ENCODE data around the gene CCDC12.
"Not testable (repeated sequence)": the region's sequence is repeated elsewhere in the genome, so short reads cannot be mapped to it uniquely, and the experiment has no call there.

CCDC12 gene

DNA sequence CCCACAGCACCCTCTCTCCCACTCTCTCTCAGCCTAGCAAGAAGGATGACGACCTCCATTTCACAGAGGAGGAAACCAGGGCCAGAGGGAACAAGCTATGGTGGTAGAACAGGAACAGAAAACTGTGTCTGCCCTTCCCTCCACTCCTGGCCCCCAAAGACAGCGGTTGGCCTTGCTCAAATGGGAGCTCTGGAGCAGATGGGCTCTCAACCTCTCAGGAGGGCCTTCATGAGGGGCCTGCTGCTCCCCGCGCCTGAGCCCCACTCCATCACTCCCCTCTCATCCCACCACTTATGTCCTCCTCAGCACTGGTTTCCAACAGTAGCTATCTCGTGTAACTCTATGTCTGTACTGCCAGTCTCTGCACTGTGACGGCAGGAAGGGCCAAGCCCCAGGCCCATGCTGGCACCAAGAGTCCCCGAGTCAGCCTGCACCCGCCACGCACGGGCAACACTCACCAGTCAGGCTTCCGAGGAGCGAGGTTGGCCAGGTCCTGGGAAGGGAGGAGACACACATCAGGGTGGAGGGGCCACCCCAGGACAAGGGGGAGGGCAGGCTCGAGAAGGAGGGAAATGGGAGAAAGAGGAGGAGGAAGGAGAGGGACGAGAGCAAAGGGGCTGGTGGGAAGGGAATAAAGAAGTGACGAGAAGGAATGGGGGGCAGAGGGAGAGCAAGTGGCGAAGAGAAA, 53.5 kb downstream of the CCDC12 start:
- DNase-seq (ENCODE audit: low read depth) = no peak

DNA sequence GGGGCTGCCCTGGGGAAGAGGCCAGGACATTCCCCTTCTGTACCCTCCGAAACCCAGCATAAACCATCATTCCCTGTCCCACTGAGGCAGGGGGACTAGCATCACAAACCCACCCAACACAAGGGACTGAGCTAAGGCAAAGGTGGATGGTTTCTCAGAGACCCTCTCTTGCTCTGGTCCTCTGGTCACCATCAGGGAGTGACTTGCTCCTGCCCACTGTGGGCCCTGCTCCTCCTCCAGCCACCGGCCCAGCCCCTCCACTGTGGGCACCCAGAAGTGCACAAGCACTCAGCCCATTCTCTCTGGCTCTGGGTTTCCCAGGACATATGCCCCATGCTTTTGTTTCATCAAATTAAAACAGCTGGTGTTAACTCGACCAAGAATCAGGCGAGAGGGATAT, 54.1 kb downstream of the CCDC12 start:
- DNase-seq (ENCODE audit: low read depth) = no peak

DNA sequence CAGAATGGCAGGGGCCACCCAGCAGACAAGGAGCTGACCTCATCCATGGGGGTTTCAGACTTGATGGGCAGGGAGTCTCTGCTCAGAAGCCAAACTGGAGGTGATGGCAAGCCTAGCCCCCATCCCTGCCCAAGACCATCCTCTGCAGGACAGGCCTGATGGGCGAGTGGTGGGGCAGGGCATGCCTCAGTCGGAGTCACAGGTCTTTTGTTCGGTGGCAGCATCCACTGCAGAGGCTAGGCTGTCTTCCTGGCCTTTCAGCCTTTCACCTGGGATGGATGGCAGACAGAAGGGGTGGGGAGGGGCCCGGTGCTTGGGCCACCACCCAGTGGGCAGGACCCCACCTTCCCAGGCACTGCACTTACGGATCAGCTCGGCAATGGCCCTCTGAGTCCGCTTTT, 54.7 kb downstream of the CCDC12 start:
- DNase-seq (ENCODE audit: low read depth) = no peak

DNA sequence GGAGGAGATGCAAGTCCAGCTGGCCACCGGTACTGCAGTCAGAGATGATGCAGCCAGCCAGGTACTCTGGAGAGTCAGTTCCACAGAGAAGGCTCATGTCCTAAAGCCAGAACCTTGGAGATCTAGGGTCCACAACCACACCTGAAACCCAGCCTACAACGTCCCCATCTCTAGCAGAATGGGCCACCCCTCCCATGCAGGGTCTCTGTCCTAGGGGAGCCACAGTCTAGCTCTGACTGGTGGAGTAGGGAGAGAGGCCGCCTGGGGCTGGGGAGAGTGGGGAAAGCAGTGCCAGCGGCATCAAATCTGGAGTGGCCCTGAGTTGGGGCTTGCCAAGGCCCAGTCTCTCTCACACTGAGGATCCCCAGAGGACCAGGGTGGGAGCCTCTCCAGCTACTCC, 55.5 kb downstream of the CCDC12 start:
- no peak for DNase-seq (ENCODE audit: low read depth)

DNA sequence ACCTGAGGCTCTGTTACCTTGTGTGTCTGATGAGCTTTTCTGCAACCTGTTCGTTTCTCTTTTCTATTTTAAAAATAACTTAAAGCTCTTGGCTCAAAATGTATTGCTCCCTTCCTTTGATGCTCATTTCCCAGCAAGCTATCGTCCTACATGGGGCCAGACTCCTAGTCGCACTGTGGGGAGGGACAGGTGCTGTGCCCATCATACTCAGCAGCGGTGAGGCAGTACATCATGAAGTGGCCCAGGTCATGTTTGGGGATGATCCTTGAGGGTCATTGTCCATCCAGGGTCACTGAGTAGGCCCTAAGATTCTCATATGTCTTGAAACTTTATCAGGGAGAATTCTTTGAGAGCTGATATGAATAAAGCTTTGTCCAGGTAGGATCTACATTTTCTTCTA, 57.9 kb downstream of the CCDC12 start:
- DNase-seq (ENCODE audit: low read depth) = no peak

DNA sequence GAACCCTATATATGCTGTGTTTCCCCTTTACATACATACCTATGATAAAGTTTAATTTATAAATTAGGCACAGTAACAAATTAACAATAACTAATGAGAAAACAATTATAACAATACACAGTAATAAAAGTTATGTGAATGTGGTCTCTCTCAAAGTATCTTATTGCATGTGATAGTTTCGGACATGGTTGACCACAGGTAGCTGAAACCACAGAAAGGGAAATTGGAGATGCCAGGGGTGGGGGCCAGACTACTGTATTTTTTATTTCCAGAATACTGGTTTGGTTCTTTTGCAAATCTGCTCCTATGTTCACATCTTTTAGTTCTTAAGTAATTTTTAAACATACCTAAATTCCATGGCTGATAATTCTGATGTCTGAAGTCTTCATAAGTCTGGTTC, 58.3 kb downstream of the CCDC12 start:
- no peak for DNase-seq (ENCODE audit: low read depth)

DNA sequence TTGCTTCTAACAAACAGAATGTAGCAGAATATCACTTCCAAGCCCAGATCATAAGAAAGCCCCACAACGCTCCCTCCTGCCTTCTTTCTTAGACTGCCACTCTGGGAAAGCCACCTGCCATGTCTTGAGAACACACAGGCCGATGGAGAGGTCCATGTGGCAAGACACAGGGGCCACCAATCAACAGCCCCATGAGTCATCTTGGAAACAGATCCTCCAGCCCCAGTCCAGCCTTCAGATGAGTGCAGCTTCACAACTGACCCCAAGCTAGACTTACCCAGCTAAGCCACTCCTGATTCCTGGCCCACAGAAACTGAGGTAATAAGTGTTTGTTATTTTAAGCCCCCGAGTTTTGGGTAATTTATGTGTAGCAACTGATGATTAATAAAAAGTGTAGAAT, 59.3 kb downstream of the CCDC12 start:
- DNase-seq (ENCODE audit: low read depth) = no peak

DNA sequence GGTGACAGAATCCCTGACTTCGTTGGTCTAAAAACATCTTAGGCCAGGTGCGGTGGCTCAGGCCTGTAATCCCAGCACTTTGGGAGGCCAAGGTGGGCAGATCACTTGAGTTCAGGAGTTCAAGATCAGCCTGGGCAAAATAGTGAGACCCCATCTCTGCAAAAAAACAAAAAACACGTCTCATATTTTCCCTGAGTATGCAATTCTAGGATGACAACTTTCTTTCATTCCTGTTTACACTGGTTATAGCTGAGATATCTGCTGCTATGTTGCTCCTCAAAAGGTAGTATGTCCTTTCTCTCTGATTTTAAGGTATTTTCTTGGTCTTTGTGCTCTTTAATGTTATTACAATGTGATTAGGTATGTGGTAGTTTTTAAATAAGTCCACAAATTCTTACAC, 59.7 kb downstream of the CCDC12 start:
- no peak for DNase-seq (ENCODE audit: low read depth)

DNA sequence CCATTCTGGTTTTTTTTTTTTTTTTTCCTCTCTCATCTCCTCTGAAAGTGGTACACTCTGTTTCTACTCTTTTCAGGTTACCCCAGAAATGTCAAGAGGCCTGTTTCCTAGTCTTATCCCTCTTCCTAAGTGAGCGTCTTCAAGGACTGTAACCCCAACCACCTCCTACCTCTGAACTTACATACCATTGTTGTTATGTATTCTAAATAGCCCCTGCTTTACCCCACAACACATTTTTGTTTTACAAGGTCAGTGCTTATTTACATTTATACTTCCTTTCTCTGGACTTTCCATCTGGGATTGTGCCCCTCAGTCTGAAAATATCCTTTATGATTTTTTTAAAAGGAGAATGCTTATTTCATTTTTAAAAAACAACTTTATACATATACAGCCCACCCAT, 60.3 kb downstream of the CCDC12 start:
- DNase-seq (ENCODE audit: low read depth) = no peak

DNA sequence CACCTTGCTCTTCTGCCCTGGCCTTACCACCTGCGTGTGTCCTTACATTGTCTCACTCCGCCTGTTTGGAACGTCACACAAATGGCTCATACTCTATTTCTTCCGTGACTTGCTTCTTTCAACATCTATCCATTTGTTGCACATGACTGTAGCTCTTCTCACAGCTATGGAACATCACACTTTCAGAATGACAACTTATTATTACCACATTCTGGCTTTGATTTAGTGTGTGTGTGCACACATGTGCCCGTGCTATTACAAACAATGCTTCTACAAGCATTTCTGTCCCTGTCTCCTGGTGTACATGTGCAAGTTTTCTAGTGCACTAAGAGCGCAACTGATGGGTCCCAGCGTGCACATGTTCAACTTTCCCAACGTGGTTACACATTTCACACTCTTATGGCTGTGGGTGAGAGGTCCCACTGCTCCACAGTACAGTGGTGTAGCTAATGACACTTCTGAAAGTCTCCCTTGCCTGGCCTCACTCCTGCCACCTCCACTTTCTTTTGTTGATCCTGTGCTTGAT, 61.2 kb downstream of the CCDC12 start:
- DNase-seq (ENCODE audit: low read depth) = no peak

DNA sequence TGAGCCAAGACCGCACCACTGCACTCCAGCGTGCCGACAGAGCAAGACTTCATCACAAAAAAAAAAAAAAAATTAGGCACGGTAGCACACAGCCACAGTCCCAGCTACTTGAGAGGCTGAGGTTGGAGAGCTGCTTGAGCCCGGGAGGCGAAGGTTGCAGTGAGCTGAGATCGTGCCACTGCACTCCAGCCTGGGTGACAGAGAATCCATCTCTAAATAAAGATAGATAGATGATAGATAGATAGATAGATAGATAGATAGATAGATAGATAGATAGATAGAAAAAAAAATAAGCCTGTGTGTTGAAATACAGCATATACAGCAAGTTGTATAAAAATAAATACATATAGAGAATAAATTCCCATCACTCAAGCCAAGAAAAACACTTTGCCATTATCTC, 61.7 kb downstream of the CCDC12 start:
- no peak for DNase-seq (ENCODE audit: low read depth)

DNA sequence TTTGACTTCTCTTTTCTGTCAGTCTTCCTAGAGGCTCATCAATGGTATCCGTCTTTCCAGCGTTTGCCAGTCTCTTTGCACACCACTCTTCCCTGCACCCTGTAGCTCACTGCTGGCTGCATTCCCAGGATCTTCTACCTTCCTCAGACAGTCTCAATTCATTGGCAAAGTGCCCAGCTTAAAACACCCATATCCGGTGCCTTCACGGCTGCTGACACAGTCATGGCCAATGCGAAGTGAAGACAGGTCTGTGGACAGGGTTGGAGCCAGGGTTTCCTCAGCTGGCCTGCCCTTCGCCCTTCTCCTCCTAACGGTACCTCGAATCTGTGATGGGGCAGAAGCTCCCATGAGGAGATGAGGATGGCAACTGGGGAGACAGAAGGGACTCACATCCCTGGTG, 62.9 kb downstream of the CCDC12 start:
- DNase-seq (ENCODE audit: low read depth) = peak; percentile 80

DNA sequence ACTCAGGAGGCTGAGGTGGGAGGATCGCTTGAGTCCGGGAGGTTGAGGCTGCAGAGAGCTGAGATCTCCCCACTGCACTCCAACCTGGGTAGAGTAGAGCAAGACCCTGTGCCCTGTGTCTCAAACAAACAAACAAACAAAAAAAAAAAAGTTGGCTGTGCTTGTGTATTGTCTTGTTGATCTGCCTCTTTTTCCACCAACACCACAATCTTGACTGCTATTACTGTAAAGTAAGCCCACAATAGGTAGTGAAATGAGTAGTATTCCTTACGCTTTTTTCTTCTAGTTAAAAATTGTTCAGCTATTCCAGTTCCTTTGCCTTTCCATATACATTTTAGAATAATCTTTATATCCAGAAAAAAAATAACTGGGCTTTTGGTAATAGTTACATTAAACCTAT, 63.6 kb downstream of the CCDC12 start:
- no peak for DNase-seq (ENCODE audit: low read depth)

DNA sequence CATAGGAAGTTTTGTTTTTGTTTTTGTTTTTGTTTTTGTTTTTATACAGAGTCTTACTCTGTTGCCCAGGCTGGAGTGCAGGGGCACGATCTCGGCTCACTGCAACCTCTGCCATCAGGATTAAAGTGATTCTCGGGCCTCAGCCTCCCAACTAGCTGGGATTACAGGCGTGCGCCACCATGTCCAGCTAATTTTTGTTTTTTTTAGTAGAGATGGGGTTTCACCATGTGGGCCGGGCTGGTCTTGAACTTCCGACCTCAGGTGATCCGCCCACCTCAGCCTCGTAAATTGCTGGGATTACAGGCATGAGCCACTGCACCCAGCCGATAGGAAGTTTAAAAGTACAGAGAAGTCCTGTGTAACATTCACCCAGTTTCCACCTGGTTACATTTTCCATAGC, 65.6 kb downstream of the CCDC12 start:
- not testable (repeated sequence) for DNase-seq (ENCODE audit: low read depth)

DNA sequence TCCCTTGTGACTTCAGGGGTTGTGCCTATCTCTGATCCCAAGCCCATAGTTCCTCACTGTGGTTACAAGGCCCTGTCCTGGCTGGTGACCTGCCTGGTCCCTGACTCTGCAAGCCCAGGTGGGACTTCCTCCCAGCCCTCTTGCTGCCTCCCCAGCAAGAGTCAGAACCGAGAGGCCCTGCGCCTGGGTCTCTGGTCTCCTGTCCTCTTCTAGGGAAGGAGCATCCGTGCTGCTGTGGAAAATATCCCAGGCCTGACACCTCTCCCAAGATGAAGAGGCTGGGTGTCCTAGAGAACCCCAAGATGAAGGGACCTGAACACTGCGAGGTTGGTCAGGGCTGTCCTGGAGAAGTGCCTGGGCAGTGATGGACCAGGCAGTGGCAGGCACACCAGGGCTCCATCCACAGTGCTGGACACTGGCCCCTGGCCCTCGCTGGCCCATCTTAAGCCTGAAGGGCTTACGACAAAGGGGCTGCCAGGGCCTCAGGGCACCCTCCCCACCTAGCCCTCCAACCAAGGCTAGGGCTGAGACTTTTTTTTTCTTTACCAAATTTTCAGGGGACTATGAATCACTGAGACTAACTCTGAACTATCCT, 66.3 kb downstream of the CCDC12 start:
- DNase-seq (ENCODE audit: low read depth) = no peak

DNA sequence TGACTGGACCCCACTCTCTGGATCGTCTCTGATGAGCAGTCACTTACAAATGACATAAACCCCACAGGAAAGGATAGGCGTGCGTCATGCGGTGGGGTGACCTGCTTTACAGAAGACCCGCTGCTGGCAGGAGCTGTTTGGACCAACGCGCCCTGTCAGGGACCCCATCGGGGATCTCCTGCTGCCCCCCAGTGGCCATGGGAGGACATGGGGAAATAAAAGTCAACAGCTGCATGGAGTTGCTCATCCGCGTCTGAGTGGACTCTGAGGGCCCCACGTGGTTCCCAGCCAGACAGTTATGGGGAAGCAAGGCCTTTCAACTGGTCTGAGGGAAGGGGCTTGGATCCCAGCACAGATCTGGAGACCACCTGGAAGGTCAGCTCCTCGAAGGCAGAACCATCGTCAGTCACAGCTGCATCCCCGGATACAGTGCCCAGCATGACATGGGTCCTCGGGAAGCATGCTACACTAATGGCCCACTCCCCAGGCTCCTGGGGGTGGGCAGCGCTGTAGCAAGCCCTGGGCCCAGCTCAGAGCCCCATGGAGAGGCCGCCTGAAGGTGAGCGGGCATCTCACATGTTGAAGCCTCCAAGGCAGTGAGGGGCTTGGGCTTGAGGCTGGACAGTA, 66.9 kb downstream of the CCDC12 start:
- DNase-seq (ENCODE audit: low read depth) = peak; percentile 82

DNA sequence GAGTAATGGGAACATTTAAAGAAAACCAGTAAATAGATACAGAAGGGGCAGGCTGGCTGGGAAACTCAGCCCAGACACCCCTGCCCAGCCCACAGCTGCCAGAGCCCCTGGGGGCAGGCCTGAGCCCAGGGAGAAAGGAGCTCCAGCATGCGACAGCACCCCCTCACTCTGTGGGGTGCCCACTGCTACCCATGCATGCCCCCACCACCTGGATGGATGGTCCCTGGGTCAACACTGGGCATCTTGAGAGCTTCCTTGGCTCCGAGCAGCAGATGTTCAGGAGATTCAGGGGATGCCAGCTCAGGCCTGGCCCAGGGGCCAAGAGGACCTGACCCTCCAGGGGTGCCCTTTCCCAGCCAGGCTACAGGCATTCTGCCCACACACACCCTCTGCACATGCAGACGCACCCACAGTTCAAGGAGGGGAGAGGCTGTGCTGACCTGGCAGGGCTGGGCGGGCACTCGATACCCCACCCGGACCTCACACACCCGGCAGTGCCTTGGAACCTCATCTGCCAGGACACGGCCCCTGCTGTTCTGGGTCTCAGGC, 67.5 kb downstream of the CCDC12 start:
- DNase-seq (ENCODE audit: low read depth) = no peak

DNA sequence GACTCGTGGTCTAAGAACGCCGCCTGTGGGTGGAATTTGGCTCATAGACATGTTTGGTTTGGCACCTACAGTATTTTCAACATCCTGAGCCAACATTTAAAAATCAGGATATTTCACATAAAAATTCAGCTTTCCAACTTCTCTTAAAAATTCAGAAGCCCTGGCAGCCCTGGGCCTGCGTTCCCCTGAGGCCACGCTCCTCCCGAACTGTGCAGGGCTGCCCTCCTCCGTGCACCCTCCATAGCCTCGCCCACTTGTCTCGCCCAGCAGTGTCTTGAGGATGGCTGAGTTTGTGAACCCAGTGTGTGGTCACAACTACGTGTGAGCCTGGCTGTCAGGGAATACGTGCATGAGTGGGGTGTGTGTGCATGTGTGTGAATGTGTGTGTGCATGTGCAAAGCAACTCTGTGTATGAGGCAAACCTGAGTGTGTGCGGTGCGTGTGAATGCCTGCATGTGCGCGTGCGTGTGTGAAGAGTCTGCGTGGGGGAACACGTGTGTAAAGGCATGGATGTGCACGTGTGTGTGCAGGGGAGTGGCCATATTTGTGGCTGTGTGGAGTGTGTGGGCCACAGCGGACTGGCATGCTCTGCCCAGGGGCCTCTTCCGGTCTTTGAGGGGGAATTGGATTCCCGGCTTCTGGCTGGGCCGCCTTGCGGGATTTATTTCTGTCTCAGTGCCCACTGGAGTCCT, 68.1 kb downstream of the CCDC12 start:
- DNase-seq (ENCODE audit: low read depth) = peak; percentile 79

DNA sequence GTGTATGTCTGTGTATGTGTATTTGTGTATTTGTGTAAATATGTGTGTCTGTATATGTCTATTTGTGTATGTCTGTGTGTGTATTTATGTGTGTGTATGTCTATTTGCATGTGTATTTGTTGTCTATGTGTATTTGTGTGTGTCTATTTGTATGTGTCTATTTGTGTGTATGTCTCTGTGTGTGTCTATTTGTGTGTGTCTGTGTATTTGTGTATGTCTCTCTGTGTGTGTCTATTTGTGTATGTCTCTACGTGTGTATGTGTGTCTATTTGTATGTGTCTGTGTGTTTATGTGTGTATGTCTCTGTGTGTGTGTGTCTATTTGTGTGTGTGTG, 68.6 kb downstream of the CCDC12 start:
- DNase-seq (ENCODE audit: low read depth) = no peak

DNA sequence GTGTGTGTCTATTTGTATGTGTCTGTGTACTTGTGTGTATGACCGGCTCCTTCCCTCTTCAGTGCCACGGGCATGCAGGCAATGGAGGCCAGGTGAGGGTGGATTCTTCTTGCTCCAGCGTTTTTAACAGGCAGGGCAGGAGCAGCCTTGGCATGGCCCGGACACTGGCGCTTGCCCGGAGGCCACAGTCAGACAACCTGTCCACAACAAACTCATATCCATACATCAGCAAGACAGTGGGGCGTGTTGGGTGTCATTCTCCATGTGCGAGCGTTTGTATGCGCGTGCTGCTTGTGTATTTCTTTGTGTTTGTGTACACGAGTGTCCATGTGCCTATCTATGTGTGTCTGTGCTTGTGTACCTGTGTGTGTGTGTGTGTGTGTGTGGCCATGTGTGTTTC, 69.3 kb downstream of the CCDC12 start:
- no peak for DNase-seq (ENCODE audit: low read depth)

DNA sequence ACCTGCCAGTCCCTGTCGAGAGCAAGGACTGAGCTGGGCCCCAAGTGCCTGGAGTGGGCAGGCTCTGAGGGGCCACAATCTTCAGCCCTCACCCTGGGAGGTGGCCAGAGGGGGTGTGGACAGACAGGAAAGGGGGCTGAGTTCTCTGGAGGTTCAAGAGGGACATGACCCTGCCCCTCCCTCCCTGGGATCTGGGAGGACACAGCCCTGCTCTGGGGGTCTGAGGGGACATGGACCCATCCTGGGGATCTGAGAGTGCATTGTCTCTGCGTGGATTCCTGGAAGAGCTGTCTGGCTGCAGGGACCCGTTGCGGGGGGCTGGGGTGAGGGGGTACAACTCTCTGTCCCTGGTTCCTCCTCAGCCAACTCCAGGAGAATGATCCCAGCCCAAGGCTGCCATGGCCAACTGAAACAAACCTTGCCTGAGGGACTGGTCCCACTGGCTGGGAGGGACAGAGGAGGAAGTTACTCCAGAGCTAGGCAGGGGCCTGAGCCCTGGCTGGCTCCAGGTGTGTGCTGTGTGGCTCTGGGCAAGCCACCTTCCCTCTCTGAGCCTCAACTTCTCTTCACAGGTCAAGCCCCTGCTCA, 70.0 kb downstream of the CCDC12 start:
- no peak for DNase-seq (ENCODE audit: low read depth)

DNA sequence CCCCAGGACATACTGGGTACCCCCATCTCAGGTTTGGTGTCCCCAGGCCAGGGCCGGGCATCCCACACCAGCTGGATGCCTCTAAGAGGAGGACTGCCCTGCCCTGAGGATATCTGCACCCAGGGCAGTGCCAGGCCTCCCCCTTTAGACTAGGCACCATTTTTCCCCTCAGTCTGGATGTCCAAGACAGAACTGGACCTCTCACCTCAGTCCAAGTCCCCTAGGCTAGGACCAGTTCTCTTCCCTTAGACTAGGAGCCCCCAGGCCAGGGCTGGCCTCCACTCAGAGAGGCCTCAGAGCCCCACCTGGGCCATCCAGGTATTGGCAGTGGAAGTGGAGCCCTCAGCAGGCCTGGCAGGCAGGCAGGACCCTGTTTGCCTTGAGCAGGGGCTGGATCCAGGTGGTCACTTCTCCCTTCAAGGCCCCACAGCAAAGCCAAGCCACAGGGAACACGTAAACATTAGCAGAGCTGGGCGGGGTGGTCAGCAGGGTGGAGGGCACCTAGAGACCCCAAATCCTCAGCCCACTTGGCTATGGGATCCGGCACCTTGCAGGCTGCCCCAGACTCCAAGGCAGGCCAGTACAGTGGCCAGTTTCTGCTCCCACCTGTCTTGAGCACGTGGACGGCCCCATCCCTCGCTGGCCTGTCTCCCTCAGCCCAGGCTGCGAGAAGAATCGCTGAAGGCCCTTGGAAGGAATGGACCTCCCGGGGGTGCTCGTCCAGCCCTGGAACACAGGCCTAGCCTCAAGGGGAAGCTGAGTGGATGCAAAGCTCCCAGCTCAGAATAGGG, 70.7 kb downstream of the CCDC12 start:
- no peak for DNase-seq (ENCODE audit: low read depth)
